NOMO-1 treated with DMSO at 0.1 percent for 48 hours (cell line): Measurements from ENCODE around the gene CACNG4.
"Not testable (repeated sequence)": the region's sequence is repeated elsewhere in the genome, so short reads cannot be mapped to it uniquely, and the experiment has no call there.

Experiments
- DNase-seq: peaks from one replicate; lab custom pipeline; 2025; ENCODE audit not compliant: unreplicated experiment; lab: John Stamatoyannopoulos, UW

CACNG4 gene

GRCh38 chr17:67040652-67041051 lies 76.1 kb downstream of the CACNG4 start:
- DNase-seq, result no peak

- DNase-seq, result not testable (repeated sequence)
Measured at GRCh38 chr17:67041119-67041518, 76.6 kb downstream of the CACNG4 start.

GRCh38 chr17:67041531-67041930 lies 77.0 kb downstream of the CACNG4 start:
- no peak for DNase-seq

- no peak for DNase-seq
Measured at GRCh38 chr17:67041941-67042899, 77.7 kb downstream of the CACNG4 start.

GRCh38 chr17:67043283-67043682 lies 78.8 kb downstream of the CACNG4 start:
- no peak for DNase-seq

GRCh38 chr17:67044016-67044772 lies 79.7 kb downstream of the CACNG4 start, which contains the start of gene CACNG1:
Gene CACNG1, plus strand, starts transcription at chr17:67044554. Its CDS starts 107 bp downstream, at chr17:67044661.
- no peak for DNase-seq

- no peak for DNase-seq
Measured at GRCh38 chr17:67044940-67045339, 80.4 kb downstream of the CACNG4 start.

GRCh38 chr17:67046398-67046797 lies 81.9 kb downstream of the CACNG4 start:
- no peak for DNase-seq

GRCh38 chr17:67047382-67047781 lies 82.9 kb downstream of the CACNG4 start:
- no peak for DNase-seq

GRCh38 chr17:67049025-67049739 lies 84.7 kb downstream of the CACNG4 start:
- DNase-seq, result no peak

- DNase-seq, result no peak
Measured at GRCh38 chr17:67050066-67050465, 85.6 kb downstream of the CACNG4 start.

- no peak for DNase-seq
Measured at GRCh38 chr17:67050471-67051154, 86.1 kb downstream of the CACNG4 start.

GRCh38 chr17:67051155-67051538 lies 86.6 kb downstream of the CACNG4 start:
- no peak for DNase-seq

- DNase-seq, result no peak
Measured at GRCh38 chr17:67051837-67052236, 87.3 kb downstream of the CACNG4 start.

GRCh38 chr17:67052720-67053437 lies 88.4 kb downstream of the CACNG4 start:
- no peak for DNase-seq

GRCh38 chr17:67053438-67054000 lies 89.0 kb downstream of the CACNG4 start:
- DNase-seq, result no peak

GRCh38 chr17:67054011-67054591 lies 89.6 kb downstream of the CACNG4 start:
- DNase-seq, result no peak

- DNase-seq, result no peak
Measured at GRCh38 chr17:67054608-67055007, 90.1 kb downstream of the CACNG4 start.

- no peak for DNase-seq
Measured at GRCh38 chr17:67055041-67055443, 90.5 kb downstream of the CACNG4 start.
